ENCODE data around the gene GARIN1A. TPM values are rescaled to one million over a fixed set of nuclear protein-coding genes. Genes with fewer than 3 reads are reported as not detected.

The GARIN1A gene
- total and polyA plus RNA-seq, 4 donors, result 0.35 to 1.6 (median 0.60) TPM

DNA sequence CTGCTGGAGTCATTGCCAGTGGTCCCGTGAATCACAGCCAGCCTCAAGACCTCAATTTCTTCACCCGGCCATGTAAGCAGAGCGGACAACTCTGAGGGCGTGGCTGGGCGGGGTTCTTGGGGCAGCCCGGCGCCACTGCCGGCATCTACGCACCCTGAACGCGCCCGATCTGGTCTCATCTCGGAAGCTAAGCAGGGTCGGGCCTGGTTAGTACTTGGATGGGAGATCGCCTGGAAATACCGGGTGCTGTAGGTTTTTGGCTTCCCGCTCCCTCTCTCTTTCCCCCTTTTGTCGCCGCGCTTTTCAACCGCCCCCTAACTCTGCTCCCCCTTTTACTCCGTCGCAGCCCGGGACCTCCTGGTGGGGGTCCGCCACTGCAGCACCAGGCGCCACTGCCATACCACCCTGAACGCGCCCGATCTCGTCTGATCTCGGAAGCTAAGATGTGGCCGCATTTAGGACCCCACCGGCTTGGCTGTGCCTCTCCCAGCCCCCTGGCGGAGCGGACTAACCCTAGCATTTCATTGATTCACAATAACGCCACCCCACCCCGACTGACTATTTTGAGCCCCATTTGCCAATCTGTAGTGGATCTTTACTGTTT is 25.3 kb downstream of the GARIN1A start:
- WGBS, 2 donors, result 2 to 4% methylated on average over 37 of the region's 37 CpGs
- DNase-seq (peak; percentile 55 to 66 (median 56)), ATAC-seq (ENCODE audit: insufficient read depth, low FRiP score) (peak; percentile 33)
- Histone ChIP-seq H3K9me3 (ENCODE audit: control insufficient read depth in 4 of 4, insufficient read depth in 3 of 4, low read length in 3 of 4) (peaks cover 0 to 6% (median 0%) of the 10 kb centered on the region in 4 donors), H3K27me3 (ENCODE audit: control insufficient read depth in 3 of 3, insufficient read depth in 3 of 3, low read length in 2 of 3) (peaks cover 0 to 21% (median 16%) of the 10 kb centered on the region in 3 donors), H3K27ac (ENCODE audit: low read depth in 1 of 2, low read length in 1 of 2) (no peak overlapping the region), H3K36me3 (ENCODE audit: control insufficient read depth in 4 of 4, insufficient read depth in 4 of 4, low read length in 4 of 4) (no peaks in the 10 kb centered on the region), H3K4me3 (no peak overlapping the region), H3K9ac (ENCODE audit: insufficient read depth in 1 of 2, low read length in 2 of 2) (peak overlapping the region in 1 of 2 donors; percentile 43), H3K4me1 (ENCODE audit: control insufficient read depth in 5 of 5, insufficient read depth in 5 of 5, low read length in 5 of 5) (peaks cover 0 to 9% (median 0%) of the 10 kb centered on the region in 5 donors)
- TF ChIP-seq, protein P1, sequence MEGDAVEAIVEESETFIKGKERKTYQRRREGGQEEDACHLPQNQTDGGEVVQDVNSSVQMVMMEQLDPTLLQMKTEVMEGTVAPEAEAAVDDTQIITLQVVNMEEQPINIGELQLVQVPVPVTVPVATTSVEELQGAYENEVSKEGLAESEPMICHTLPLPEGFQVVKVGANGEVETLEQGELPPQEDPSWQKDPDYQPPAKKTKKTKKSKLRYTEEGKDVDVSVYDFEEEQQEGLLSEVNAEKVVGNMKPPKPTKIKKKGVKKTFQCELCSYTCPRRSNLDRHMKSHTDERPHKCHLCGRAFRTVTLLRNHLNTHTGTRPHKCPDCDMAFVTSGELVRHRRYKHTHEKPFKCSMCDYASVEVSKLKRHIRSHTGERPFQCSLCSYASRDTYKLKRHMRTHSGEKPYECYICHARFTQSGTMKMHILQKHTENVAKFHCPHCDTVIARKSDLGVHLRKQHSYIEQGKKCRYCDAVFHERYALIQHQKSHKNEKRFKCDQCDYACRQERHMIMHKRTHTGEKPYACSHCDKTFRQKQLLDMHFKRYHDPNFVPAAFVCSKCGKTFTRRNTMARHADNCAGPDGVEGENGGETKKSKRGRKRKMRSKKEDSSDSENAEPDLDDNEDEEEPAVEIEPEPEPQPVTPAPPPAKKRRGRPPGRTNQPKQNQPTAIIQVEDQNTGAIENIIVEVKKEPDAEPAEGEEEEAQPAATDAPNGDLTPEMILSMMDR (IDR thresholded peaks at IDR 0.05; ENCODE audit: control extremely low read depth, extremely low read depth), result no peak

DNA sequence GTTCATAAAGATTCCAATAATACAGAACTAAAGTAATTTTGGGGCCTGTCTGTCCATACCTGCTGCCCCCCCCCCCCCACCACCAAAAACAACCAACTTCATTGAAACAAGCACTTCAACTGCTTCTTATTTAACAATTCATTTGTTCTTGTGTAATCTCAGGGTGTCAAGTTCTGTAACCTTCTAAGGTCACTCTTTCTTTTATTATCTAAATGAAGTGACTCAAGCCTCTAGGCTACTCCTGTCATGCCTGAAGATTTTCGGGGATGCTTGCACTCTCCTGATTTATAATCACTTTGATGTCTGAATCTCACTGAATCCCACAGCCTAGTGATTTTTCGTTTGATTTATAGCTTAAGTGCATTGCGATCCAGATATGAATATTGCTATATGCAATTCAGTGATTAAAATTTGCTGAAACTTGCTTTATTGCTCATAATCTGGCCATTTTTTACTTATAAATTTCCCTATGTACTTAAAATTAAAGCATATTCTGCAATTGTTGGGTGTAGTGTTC is 27.2 kb downstream of the GARIN1A start:
- H3K27ac ChIP-seq (ENCODE audit: low read depth in 1 of 2, low read length in 1 of 2), result no peak overlapping the region
- peaks cover 0 to 3% (median 0%) of the 10 kb centered on the region in 4 donors for H3K9me3 ChIP-seq (ENCODE audit: control insufficient read depth in 4 of 4, insufficient read depth in 3 of 4, low read length in 3 of 4)
- DNase-seq (no peak), ATAC-seq (ENCODE audit: insufficient read depth, low FRiP score) (no peak)
- peaks cover 0 to 21% (median 16%) of the 10 kb centered on the region in 3 donors for H3K27me3 ChIP-seq (ENCODE audit: control insufficient read depth in 3 of 3, insufficient read depth in 3 of 3, low read length in 2 of 3)
- WGBS, 2 donors, result 70 to 89% methylated on average over 3 of the region's 3 CpGs
- no peak overlapping the region for H3K4me3 ChIP-seq
- H3K4me1 ChIP-seq (ENCODE audit: control insufficient read depth in 5 of 5, insufficient read depth in 5 of 5, low read length in 5 of 5), result peaks cover 0 to 9% (median 0%) of the 10 kb centered on the region in 5 donors
- TF ChIP-seq, protein P1 (IDR thresholded peaks at IDR 0.05; ENCODE audit: control extremely low read depth, extremely low read depth), result no peak
- no peaks in the 10 kb centered on the region for H3K36me3 ChIP-seq (ENCODE audit: control insufficient read depth in 4 of 4, insufficient read depth in 4 of 4, low read length in 4 of 4)
- no peak overlapping the region for H3K9ac ChIP-seq (ENCODE audit: insufficient read depth in 1 of 2, low read length in 2 of 2)

DNA sequence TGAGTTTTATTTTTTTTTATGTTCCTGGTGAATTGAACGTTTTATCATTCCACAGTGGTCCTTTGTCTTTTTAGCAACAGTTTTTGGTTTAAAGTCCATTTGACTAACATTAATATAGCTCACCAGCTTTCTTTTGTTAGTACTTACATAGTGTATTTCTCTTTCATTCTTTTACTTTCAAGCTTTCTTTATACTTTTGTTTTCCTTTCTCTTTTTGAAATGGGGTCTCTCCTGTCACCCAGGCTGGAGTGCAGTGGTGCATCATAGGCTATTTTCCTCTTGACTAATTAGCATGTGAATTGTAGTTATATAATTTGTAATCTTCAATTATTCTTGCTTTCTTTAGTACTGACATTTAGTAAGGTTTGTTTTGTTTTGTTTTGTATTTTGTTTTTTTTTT is 27.8 kb downstream of the GARIN1A start:
- DNase-seq (no peak), ATAC-seq (ENCODE audit: insufficient read depth, low FRiP score) (no peak)
- Histone ChIP-seq H3K27me3 (ENCODE audit: control insufficient read depth in 3 of 3, insufficient read depth in 3 of 3, low read length in 2 of 3) (peaks cover 0 to 21% (median 16%) of the 10 kb centered on the region in 3 donors), H3K4me3 (no peak overlapping the region), H3K9me3 (ENCODE audit: control insufficient read depth in 4 of 4, insufficient read depth in 3 of 4, low read length in 3 of 4) (peaks cover 0 to 3% (median 0%) of the 10 kb centered on the region in 4 donors), H3K36me3 (ENCODE audit: control insufficient read depth in 4 of 4, insufficient read depth in 4 of 4, low read length in 4 of 4) (no peaks in the 10 kb centered on the region), H3K4me1 (ENCODE audit: control insufficient read depth in 5 of 5, insufficient read depth in 5 of 5, low read length in 5 of 5) (peaks cover 0 to 9% (median 0%) of the 10 kb centered on the region in 5 donors), H3K27ac (ENCODE audit: low read depth in 1 of 2, low read length in 1 of 2) (no peak overlapping the region), H3K9ac (ENCODE audit: insufficient read depth in 1 of 2, low read length in 2 of 2) (no peak overlapping the region)
- WGBS, 2 donors, result 76 to 78% methylated on average over 1 of the region's 1 CpG
- TF ChIP-seq, protein P1 (IDR thresholded peaks at IDR 0.05; ENCODE audit: control extremely low read depth, extremely low read depth), result no peak
